OCI-LY3 (cell line): ENCODE measurements around the gene OR2T8.

Experiments
- H2AFZ ChIP-seq: fragments of 200-600, 300-600 bp; shearing (Covaris generic); 2 replicates; pipeline ENCODE4 v1.6.0; 2014; ENCODE audit warnings: antibody characterized with exemption, low read depth, low read length
- H3K27ac ChIP-seq: fragments of 200-600, 300-600 bp; sonication (generic); 2 replicates; pipeline ENCODE4 v1.5.1; 2014; ENCODE audit warnings: mild to moderate bottlenecking, low read length, moderate library complexity, mixed read lengths
- H3K27me3 ChIP-seq: fragments of 200-600, 300-600 bp; sonication (generic); 2 replicates; pipeline ENCODE4 v1.6.1; 2014; ENCODE audit warnings: low read depth, low read length, mixed read lengths
- H3K36me3 ChIP-seq: fragments of 200-600, 300-600 bp; sonication (generic); replicated peaks from 2 replicates; pipeline ENCODE3; 2014; ENCODE audit warnings: low read depth, low read length, mixed read lengths
- H3K4me1 ChIP-seq: fragments of 300-600, 200-600 bp; sonication (generic); 2 replicates; pipeline ENCODE4 v1.6.1; 2014; ENCODE audit warnings: low read length, mixed read lengths
- H3K4me2 ChIP-seq: fragments of 200-600, 300-600 bp; sonication (generic); 2 replicates; pipeline ENCODE4 v1.6.1; 2014; ENCODE audit warnings: low read length, mixed read lengths
- H3K4me3 ChIP-seq: fragments of 300-600, 200-600 bp; sonication (generic); 2 replicates; pipeline ENCODE4 v1.5.1; 2014; ENCODE audit warnings: antibody characterized with exemption, mild to moderate bottlenecking, low read length, moderate library complexity
- H3K79me2 ChIP-seq: fragments of 300-600, 200-600 bp; shearing (Covaris generic); 2 replicates; pipeline ENCODE4 v1.6.1; 2014; ENCODE audit warnings: mild to moderate bottlenecking, low read length, mixed read lengths
- H3K9ac ChIP-seq: fragments of 300-600, 200-600 bp; shearing (Covaris generic); 2 replicates; pipeline ENCODE4 v1.6.0; 2014; ENCODE audit warnings: mild to moderate bottlenecking, low read length, moderate library complexity
- H3K9me3 ChIP-seq: fragments of 200-600, 300-600 bp; shearing (Covaris generic); 2 replicates; pipeline ENCODE4 v1.6.1; 2014; ENCODE audit warnings: low read length, mixed read lengths; ENCODE audit not compliant: insufficient read depth
- H4K20me1 ChIP-seq: fragments of 200-600, 300-600 bp; sonication (generic); 2 replicates; pipeline ENCODE4 v1.6.1; 2016; ENCODE audit warnings: low read length, mixed read lengths; ENCODE audit not compliant: insufficient read depth
- CTCF ChIP-seq: fragments of 200-600, 300-600 bp; sonication (generic); IDR thresholded peaks from 2 replicates; pipeline ENCODE4 v1.5.1; 2014; ENCODE audit warnings: antibody characterized with exemption, low read length, low read depth
- EZH2phosphoT487 ChIP-seq: fragments of 200-600 bp; shearing (Covaris generic); IDR thresholded peaks from 2 replicates; pipeline ENCODE4 v1.6.1; 2018; ENCODE audit warnings: antibody characterized with exemption, mixed run types, low read depth

Gene OR2T8

GRCh38 chr1:247906504-247907047 is 13.5 kb upstream of the OR2T8 start:
- H3K27me3 ChIP-seq = no peaks in the 10 kb centered on the region
- H3K27ac ChIP-seq = no peak overlapping the region
- no peaks in the 10 kb centered on the region for H3K36me3 ChIP-seq
- H3K4me2 ChIP-seq = no peak overlapping the region
- H3K9ac ChIP-seq = no peak overlapping the region
- no peaks in the 10 kb centered on the region for H3K4me1 ChIP-seq
- H3K9me3 ChIP-seq = no peaks in the 10 kb centered on the region
- H3K79me2 ChIP-seq = no peaks in the 10 kb centered on the region
- no peak overlapping the region for H2AFZ ChIP-seq
- no peaks in the 10 kb centered on the region for H4K20me1 ChIP-seq
- no peak overlapping the region for H3K4me3 ChIP-seq
- TF ChIP-seq EZH2phosphoT487 (no peak), CTCF (no peak)

- H3K4me2 ChIP-seq = no peak overlapping the region
- no peaks in the 10 kb centered on the region for H3K4me1 ChIP-seq
- no peaks in the 10 kb centered on the region for H3K79me2 ChIP-seq
- no peaks in the 10 kb centered on the region for H3K27me3 ChIP-seq
- no peak overlapping the region for H3K4me3 ChIP-seq
- no peak overlapping the region for H3K9ac ChIP-seq
- no peak overlapping the region for H3K27ac ChIP-seq
- H3K36me3 ChIP-seq = no peaks in the 10 kb centered on the region
- H2AFZ ChIP-seq = no peak overlapping the region
- no peaks in the 10 kb centered on the region for H4K20me1 ChIP-seq
- no peaks in the 10 kb centered on the region for H3K9me3 ChIP-seq
- TF ChIP-seq EZH2phosphoT487 = no peak
- TF ChIP-seq CTCF = no peak
Measured at GRCh38 chr1:247908766-247909165, 11.3 kb upstream of the OR2T8 start.

GRCh38 chr1:247913786-247914185 is 6.3 kb upstream of the OR2T8 start:
- no peak overlapping the region for H3K27ac ChIP-seq
- H3K4me1 ChIP-seq = no peaks in the 10 kb centered on the region
- H3K27me3 ChIP-seq = no peaks in the 10 kb centered on the region
- no peaks in the 10 kb centered on the region for H3K79me2 ChIP-seq
- H3K9ac ChIP-seq = no peak overlapping the region
- TF ChIP-seq EZH2phosphoT487 = no peak
- no peak for TF ChIP-seq CTCF
- H3K4me2 ChIP-seq = no peak overlapping the region
- no peak overlapping the region for H3K4me3 ChIP-seq
- no peaks in the 10 kb centered on the region for H4K20me1 ChIP-seq
- H3K36me3 ChIP-seq = no peaks in the 10 kb centered on the region
- no peaks in the 10 kb centered on the region for H3K9me3 ChIP-seq
- no peak overlapping the region for H2AFZ ChIP-seq

- Histone ChIP-seq H3K36me3 (no peaks in the 10 kb centered on the region), H2AFZ (no peak overlapping the region), H4K20me1 (no peaks in the 10 kb centered on the region), H3K4me3 (no peak overlapping the region), H3K4me1 (no peaks in the 10 kb centered on the region), H3K27ac (no peak overlapping the region), H3K4me2 (no peak overlapping the region), H3K27me3 (no peaks in the 10 kb centered on the region), H3K9me3 (no peaks in the 10 kb centered on the region), H3K79me2 (no peaks in the 10 kb centered on the region), H3K9ac (no peak overlapping the region)
- TF ChIP-seq CTCF (no peak), EZH2phosphoT487 (no peak)
Measured at GRCh38 chr1:247914941-247915662, 5.0 kb upstream of the OR2T8 start.
